OCI-LY1 (cell line): Measurements from ENCODE around the gene DYNLT3.

Source experiments
- H2AFZ ChIP-seq: fragments of 200-600 bp; sonication (generic), shearing (Covaris generic); 2 replicates; pipeline ENCODE4 v1.6.0; 2014; ENCODE audit warnings: antibody characterized with exemption, mild to moderate bottlenecking, low read length
- H3F3A ChIP-seq: fragments of 200-600 bp; sonication (generic), shearing (Covaris generic); 2 replicates; pipeline ENCODE4 v1.6.0; 2014; ENCODE audit warnings: mild to moderate bottlenecking, antibody characterized with exemption, low read length, moderate library complexity; ENCODE audit not compliant: insufficient read depth
- H3K27ac ChIP-seq: fragments of 200-600 bp; sonication (generic); 2 replicates; pipeline ENCODE4 v1.5.1; 2014; ENCODE audit warnings: low read length, mixed run types, mild to moderate bottlenecking, low read depth; ENCODE audit not compliant: poor library complexity, severe bottlenecking
- H3K27me3 ChIP-seq: fragments of 200-600 bp; sonication (generic); 2 replicates; pipeline ENCODE4 v1.6.0; 2014; ENCODE audit warnings: antibody characterized with exemption, mild to moderate bottlenecking, low read length, moderate library complexity; ENCODE audit not compliant: insufficient read depth
- H3K36me3 ChIP-seq: fragments of 200-600 bp; sonication (generic); 2 replicates; pipeline ENCODE4 v1.6.1; 2014; ENCODE audit warnings: mild to moderate bottlenecking, antibody characterized with exemption, low read length, moderate library complexity, mixed read lengths; ENCODE audit not compliant: insufficient read depth
- H3K4me1 ChIP-seq: fragments of 200-600 bp; sonication (generic); 2 replicates; pipeline ENCODE4 v1.5.1; 2014; ENCODE audit warnings: mild to moderate bottlenecking, low read length, moderate library complexity; ENCODE audit not compliant: insufficient read depth, severe bottlenecking
- H3K4me2 ChIP-seq: fragments of 200-600 bp; sonication (generic), shearing (Covaris generic); 2 replicates; pipeline ENCODE4 v1.6.1; 2014; ENCODE audit warnings: low read length
- H3K4me3 ChIP-seq: fragments of 200-600 bp; sonication (generic); 2 replicates; pipeline ENCODE4 v1.5.1; 2014; ENCODE audit warnings: low read length, low read depth, mild to moderate bottlenecking, mixed read lengths; ENCODE audit not compliant: poor library complexity, severe bottlenecking
- H3K79me2 ChIP-seq: fragments of 200-600 bp; shearing (Covaris generic); 2 replicates; pipeline ENCODE4 v1.6.1; 2016; ENCODE audit warnings: mixed run types, low read length, mixed read lengths; ENCODE audit not compliant: insufficient read depth
- H3K9ac ChIP-seq: fragments of 200-600 bp; sonication (generic), shearing (Covaris generic); 2 replicates; pipeline ENCODE4 v1.6.1; 2014; ENCODE audit warnings: mild to moderate bottlenecking, low read length, mixed read lengths
- H3K9me2 ChIP-seq: fragments of 200-600 bp; sonication (generic), shearing (Covaris generic); 2 replicates; pipeline ENCODE4 v1.6.1; 2014; ENCODE audit warnings: low read depth, mild to moderate bottlenecking, low read length, mixed read lengths
- H3K9me3 ChIP-seq: fragments of 200-600 bp; shearing (Covaris generic); 2 replicates; pipeline ENCODE4 v1.6.1; 2014; ENCODE audit warnings: low read length, mixed read lengths
- H4K20me1 ChIP-seq: fragments of 200-600 bp; sonication (generic), shearing (Covaris generic); 2 replicates; pipeline ENCODE4 v1.6.0; 2016; ENCODE audit warnings: mild to moderate bottlenecking, low read length; ENCODE audit not compliant: insufficient read depth
- CTCF ChIP-seq: fragments of 200-600 bp; sonication (generic), shearing (Covaris generic); IDR thresholded peaks from 2 replicates; pipeline ENCODE4 v1.5.1; 2017; ENCODE audit warnings: mild to moderate bottlenecking, antibody characterized with exemption, low read length, moderate library complexity, mixed read lengths
- EZH2 ChIP-seq: fragments of 200-600 bp; sonication (generic), shearing (Covaris generic); IDR thresholded peaks from 2 replicates; pipeline ENCODE4 v1.8.0; 2017; ENCODE audit warnings: borderline replicate concordance, mixed run types, mild to moderate bottlenecking, antibody characterized with exemption, low read length, moderate library complexity, mixed read lengths

Gene DYNLT3

DNA sequence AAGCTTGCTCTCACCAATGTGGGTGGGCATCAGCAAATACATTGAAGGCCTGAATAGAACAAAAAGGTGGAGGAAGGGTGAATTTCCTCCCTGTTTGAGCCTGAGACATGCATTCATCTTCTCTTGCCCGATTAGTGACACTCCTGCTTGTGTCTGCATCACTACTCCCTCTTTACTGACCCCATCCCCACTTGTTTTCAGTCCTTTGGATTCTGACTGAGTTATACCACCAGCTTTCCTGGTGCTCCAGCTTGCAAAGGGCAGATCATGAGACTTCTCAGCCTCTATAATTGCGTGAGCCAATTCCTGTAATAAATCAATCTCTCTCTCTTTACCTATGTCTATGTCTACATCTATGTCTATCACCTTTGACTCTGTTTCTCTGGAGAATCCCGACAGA is 47.4 kb upstream of the DYNLT3 start:
- H4K20me1 ChIP-seq: no peaks in the 10 kb centered on the region
- H3K9me3 ChIP-seq: no peaks in the 10 kb centered on the region
- no peaks in the 10 kb centered on the region for H3F3A ChIP-seq
- no peaks in the 10 kb centered on the region for H3K9me2 ChIP-seq
- H3K27ac ChIP-seq: no peak overlapping the region
- H3K79me2 ChIP-seq: no peaks in the 10 kb centered on the region
- H3K4me2 ChIP-seq: no peak overlapping the region
- TF ChIP-seq EZH2 (no peak), CTCF (no peak)
- H3K27me3 ChIP-seq: no peaks in the 10 kb centered on the region
- H3K9ac ChIP-seq: no peak overlapping the region
- H2AFZ ChIP-seq: no peak overlapping the region
- H3K36me3 ChIP-seq: no peaks in the 10 kb centered on the region
- H3K4me3 ChIP-seq: no peak overlapping the region
- H3K4me1 ChIP-seq: no peaks in the 10 kb centered on the region

DNA sequence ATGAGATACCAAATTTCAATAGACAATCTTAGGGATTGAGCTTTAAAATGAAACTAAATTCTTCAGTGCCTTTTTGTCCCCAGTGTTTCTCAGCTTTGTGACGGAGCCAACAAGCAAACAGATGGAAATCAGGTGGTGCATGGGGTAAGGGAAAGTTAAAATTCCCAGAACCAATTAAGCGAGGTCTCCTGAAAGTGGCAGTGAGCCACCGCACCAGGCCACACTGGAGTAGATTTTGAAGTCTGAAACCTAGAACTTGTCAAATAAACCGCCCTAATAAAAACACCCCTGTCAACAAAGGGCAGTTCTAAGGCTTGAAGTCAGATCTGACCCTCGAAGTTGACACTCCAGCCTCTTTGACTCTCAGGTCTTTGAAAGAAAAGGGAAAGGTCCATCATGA is 40.6 kb upstream of the DYNLT3 start:
- H3K9me3 ChIP-seq: no peaks in the 10 kb centered on the region
- H3K9me2 ChIP-seq: no peaks in the 10 kb centered on the region
- H4K20me1 ChIP-seq: no peaks in the 10 kb centered on the region
- H3K36me3 ChIP-seq: no peaks in the 10 kb centered on the region
- H3F3A ChIP-seq: no peaks in the 10 kb centered on the region
- H3K9ac ChIP-seq: no peak overlapping the region
- no peak overlapping the region for H3K4me3 ChIP-seq
- no peaks in the 10 kb centered on the region for H3K4me1 ChIP-seq
- no peak overlapping the region for H2AFZ ChIP-seq
- H3K79me2 ChIP-seq: no peaks in the 10 kb centered on the region
- TF ChIP-seq CTCF (no peak), EZH2 (no peak)
- no peaks in the 10 kb centered on the region for H3K27me3 ChIP-seq
- no peak overlapping the region for H3K4me2 ChIP-seq
- no peak overlapping the region for H3K27ac ChIP-seq

DNA sequence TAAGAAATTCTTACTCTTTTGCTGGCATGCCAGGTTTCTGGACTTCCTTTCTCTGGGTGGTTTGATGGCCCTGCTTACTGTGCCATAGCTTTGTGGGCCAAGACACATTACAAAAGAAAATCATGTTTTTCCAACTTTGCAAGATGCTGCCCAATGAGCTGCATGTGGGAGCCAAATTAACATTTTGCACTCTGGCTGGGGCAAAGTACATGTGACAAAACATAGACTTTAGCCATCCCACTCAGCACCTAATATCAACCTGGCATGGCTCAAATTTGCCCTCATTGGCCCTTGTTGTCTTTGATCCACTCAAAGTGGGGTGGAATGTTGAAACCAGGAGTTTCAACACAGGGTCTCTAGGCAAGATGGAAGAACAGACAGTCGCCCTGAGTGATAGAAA is 40.0 kb upstream of the DYNLT3 start:
- no peaks in the 10 kb centered on the region for H4K20me1 ChIP-seq
- H3K79me2 ChIP-seq: no peaks in the 10 kb centered on the region
- TF ChIP-seq EZH2: no peak
- no peak for TF ChIP-seq CTCF
- no peak overlapping the region for H3K27ac ChIP-seq
- no peaks in the 10 kb centered on the region for H3F3A ChIP-seq
- H3K4me2 ChIP-seq: no peak overlapping the region
- H3K27me3 ChIP-seq: no peaks in the 10 kb centered on the region
- no peak overlapping the region for H2AFZ ChIP-seq
- no peaks in the 10 kb centered on the region for H3K9me2 ChIP-seq
- H3K4me3 ChIP-seq: no peak overlapping the region
- no peaks in the 10 kb centered on the region for H3K9me3 ChIP-seq
- no peak overlapping the region for H3K9ac ChIP-seq
- no peaks in the 10 kb centered on the region for H3K4me1 ChIP-seq
- no peaks in the 10 kb centered on the region for H3K36me3 ChIP-seq
